Nucleus accumbens (tissue), 56 donors: ENCODE results near the gene AKR1C8.
"Not testable (repeated sequence)": the region's sequence is repeated elsewhere in the genome, so short reads cannot be mapped to it uniquely, and the experiment has no call there.

Experiments
- DNase-seq, 56 donors: peaks; one replicate each; lab custom pipeline; 2025; lab: John Stamatoyannopoulos, UW

Gene AKR1C8

DNA sequence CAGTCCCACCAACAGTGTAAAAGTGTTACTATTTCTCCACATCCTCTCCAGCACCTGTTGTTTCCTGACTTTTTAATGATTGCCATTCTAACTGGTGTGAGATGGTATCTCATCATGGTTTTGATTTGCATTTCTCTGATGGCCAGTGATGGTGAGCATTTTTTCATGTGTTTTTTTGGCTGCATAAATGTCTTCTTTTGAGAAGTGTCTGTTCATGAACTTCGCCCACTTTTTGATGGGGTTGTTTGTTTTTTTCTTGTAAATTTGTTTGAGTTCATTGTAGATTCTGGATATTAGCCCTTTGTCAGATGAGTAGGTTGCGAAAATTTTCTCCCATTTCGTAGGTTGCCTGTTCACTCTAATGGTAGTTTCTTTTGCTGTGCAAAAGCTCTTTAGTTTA, 9.4 kb downstream of the AKR1C8 start:
- not testable (repeated sequence) for DNase-seq

DNA sequence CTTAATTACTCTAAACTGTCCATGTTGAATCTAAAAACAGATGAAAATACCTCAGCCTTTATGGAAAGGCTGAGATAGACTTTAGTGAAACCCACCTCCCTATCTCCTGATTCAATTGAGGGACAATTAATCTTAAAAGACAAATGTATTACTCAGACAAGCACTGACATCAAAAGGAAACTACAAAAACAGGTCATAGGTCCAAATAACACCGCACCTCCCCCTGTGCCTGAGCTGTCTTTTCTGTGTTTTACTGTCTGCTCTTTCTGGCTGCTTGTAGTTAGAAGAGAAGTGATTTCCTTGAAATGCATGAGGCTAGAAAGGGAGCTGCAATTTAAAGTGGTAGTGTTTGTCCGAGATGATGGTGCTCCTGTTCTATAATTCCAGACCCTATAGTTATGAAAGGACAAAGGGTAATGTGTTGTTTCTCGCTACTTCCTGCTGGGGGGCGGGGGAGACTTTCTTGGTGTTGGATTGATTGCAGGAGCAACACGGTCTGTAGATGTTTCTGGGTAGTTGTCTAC, 16.0 kb downstream of the AKR1C8 start:
- DNase-seq = no peak

DNA sequence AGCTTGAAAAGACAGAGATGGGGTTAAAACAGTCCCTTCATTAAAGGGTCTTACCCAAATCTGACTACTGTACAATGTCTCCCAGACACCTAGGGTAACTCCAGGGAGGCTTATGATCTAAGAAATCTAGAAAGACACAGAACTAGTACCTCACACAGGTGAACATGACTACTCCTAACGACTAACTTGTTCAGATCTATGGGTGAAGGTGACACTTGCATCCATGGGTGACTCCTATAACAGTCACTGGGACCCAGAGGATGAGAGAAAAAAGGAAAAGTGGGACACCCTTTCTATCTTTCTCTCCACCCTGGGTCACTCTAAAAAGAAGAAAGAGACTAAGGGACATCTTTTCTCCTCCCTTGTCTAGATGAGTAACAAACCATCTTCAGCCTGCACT, 19.2 kb downstream of the AKR1C8 start:
- no peak for DNase-seq

DNA sequence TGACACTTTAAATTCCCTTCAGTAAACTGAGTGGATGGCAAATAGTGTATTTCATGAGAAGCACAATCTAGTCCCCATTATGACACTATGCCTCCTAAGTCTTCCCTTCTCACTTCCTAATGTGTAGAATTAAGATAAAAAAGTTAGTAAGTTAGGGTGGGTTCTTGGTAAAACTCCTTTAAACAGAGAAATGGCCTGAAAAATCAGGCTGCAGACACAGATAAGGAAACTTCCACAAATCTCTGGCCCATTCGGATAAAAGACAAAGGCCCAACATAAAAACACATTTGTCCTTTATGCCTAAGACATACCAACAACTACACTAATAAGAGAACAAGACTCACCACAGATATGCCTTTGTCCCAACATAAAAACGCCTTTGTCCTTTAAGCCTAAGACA, 21.5 kb downstream of the AKR1C8 start:
- DNase-seq = no peak

DNA sequence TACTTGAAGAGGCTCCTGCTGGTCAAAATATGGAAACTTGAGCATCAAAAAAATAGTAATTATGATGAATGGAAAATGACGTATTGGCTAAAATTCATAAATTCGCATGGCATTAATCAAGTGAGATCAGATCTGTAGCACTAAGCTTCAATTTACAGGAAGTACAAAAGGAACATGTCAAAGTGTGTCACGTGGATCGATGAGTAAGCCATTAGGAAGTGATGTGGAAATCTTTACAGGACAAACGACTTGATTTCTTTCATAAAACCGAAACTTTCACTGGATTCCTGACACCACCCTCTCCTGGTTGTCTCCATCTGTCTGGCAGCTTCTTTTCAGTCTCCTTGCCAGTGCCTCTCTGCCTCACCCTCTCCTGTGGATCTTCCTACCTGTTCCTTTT, 25.8 kb downstream of the AKR1C8 start:
- DNase-seq = no peak

DNA sequence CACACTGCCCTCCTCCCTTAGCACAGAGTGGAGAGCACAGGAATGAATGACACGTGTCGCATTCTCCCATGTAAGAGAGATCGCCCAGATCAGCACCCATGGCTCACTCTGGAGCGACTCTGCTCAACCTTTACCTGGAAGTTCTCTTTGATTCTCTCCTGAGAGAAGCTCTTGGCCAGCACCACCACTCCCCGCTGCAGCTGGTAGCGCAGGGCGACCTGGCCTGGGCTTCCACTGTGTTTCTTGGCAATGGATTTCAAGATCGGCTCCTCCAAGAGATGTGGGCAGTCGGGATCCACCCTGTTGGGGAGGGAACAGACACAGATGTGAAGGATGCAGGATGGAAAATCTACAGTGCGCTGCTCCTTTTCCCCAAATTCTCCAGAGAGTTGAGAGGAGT, 27.4 kb downstream of the AKR1C8 start:
- no peak for DNase-seq

DNA sequence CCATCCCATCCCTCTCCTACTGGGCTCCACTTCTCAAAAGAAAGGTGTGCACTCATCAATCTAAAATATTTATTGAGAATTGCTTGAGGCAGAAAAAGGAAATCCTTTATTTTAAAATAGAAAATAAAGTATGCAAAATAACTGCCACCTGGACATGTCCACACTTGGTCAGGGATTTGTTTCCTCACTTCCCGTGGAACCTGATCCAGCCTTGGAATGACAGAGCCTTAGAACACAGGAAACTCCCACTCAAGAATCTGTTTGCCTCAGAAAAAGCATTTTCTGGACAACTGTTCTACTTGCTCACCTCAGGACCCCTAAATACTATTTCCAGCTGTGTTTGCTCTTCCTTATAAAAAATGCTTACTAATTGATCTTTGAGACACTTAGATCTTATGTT, 29.0 kb downstream of the AKR1C8 start:
- no peak for DNase-seq

DNA sequence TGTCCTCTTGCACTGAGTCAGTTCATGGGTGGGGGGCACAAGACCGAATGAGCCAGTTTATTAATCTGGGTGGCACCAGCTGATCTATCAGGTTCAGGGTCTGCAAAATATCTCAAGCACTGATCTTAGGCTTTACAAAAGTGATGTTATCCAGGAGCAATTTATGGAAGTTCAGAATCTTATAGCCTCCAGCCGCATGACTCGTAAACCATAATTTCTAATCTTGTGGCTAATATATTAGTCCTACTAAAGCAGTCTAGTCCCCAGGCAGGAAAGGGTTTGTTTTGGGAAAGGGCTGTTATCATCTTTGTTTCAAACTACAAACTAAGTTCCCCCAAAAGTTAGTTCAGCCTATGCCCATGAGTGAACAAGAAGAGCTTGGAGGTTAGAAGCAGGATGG, 33.9 kb downstream of the AKR1C8 start:
- no peak for DNase-seq

DNA sequence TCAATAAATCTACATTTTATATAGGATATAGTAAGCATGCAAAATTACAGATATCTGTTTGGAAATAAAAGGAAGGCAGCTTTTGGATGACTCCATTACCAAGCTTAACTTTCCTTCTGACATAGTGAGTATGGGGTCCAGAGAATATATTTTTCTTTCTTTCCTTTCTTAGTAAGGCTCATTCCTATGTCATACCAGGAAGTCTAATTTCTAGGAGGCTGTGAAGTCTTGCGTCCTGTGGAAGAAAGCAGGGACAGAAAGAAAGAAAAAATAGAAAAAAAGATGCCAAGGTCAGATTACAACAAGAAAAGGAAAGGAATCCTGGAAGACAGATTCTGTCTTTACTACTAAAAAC, 36.3 kb downstream of the AKR1C8 start:
- no peak for DNase-seq

DNA sequence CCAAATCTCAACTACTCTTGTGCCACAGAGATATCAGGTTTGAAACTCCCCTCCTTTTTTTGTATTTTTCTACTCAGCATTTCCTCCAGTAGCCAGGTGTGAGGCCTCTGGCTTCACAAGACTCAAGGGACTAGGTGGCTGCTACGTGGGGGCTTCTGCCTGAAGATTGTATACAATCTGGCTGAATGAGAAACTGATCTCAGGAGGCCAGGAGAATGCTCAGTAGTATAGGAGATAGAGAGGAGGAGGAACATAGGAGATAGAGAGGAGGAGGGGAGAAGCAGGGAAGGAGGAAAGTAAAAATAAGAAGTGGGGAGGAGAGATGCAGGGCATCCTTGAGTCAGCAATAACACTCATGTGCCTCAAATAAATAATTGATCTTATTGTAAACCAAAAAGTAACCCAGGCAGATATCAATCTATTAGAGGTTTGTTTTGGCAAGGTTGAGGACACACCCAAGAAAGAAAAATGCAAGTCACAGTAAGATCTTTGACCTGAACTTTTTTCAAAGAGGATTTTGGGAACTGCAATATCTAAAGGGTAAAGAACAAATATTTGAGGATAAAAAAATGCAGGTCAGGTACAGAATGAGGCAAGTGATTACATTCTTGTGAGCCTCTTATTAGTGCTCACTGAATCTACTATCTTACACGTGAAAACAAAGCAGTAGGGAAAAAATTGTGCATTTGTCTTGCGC, 36.8 kb downstream of the AKR1C8 start:
- DNase-seq = no peak

DNA sequence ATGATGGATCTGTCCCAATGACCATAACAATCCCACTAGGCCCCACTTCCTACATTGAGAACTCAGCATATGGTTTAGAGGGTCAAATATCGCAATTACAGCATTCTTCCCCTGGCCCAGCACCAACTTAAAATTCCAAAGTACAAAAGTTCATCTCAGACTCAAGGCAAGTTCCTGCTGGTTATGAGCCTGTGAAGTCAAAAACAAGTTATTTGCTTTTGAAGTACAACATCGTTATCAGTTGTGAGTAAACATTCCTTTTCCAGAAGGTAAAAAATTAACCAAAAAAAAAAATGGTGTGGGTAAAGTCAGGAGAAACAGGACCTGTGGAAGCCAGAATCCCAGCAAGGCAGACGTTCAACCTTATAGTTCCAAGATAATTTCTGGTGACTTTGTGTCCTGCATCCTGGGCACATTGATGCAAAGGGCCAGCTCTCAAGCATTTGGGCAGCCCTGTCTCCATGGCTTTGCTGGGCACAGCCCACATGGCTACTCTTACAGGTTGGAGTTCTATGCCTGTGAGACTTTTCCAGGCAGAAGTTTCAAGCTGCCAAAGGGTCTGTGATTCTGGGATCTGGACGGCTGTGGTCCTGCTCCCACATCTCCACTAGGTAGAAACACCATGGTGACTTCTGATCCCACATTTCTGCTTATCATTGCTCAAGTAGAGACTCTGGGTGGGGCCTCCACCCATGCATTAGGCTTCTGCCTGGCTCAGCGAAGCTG, 37.5 kb downstream of the AKR1C8 start:
- no peak for DNase-seq

DNA sequence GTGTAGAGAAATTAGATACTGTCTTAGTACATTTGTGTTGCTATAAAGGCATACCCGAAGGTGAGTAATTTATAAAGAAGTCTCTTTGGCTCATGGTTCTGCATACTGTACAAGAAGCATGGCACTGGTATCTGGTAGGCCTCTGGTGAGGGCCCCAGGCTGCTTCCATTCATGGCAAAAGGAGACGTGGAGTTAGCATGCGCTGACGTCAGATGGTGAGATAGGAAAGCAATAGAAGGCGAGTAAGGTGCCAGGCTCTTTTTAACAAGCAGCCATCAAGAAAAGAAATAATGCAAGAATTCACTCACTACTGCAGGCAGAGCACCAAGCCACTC, 38.1 kb downstream of the AKR1C8 start:
- no peak for DNase-seq

DNA sequence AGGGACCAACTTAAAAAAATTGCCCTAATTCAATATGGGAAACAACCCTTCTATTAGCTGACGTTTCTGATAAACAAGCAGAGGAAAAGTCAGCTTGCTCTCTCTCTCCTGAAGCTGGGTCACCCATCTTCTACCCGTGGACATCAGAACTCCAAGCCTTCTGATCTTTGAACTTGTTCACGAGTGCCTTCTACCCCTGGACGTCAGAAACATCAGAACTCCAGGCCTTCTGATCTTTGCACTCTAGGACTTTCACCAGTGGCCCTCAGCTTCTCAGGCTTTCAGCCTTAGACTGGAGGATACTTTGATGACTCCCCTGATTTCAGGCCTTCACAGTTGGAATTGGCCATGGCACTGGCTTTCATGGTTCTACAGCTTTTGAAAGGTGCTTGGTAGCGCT, 41.8 kb downstream of the AKR1C8 start:
- DNase-seq = no peak

DNA sequence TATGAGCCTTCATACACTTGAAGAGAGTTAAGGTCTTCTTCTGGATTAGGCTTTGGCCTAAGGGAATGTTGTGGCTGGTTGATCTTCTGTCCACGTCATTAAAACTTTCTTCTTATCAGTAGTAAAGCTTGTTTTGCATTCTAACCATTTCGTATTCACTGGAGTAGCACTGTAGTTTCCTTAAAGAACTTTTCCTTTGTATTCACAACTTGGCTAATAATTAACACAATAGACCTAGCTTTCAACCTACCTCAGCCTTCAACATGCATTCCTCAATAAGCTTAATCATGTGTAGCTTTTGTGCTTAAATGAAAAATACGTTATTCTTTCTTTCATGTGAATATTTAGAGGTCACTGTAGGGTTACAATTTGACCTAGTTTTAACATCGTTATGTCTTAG, 42.8 kb downstream of the AKR1C8 start:
- no peak for DNase-seq

DNA sequence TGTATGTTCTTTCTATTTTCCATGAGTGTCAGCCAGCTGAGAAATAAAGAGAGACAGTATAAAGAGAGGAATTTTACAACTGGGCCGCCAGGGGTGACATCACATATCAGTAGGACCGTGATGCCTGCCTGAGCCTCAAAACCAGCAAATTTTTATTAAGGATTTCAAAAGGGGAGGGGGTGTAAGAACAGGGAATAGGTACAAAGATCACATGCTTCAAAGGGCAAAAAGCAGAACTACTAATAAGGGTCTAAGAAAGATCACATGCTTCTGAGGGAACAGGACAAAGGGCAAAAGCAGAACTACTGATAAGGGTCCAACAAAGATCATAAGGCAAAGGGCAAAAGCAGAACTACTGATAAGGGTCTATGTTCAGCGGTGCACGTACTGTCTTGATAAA, 47.3 kb downstream of the AKR1C8 start:
- DNase-seq = not testable (repeated sequence)

DNA sequence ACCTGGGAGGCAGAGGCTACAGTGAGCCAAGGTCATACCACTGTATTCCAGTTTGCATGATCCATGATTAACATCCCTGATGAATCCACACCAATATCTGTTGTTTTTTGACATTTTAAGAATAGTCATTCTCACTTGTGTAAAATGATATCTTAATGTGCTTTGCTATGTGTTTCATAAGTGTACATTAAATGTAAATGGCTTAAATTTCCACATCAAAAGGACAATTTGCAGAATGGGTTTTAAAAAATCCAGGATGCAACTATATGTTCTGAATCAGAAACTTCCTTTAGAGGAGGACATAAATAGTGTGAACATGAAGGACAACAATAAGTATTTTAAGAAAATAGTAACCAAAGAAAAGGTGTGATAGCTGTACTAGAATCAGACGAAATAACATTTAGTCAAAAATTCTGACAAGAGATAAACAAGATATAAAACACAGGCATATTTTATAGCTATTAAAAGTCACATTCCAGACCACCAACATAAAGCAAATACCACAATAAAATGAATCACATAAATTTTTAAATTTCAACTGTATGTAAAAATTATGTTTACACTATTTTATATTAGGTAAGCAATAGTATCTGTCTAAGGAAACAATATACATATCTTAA, 48.4 kb downstream of the AKR1C8 start:
- no peak for DNase-seq

DNA sequence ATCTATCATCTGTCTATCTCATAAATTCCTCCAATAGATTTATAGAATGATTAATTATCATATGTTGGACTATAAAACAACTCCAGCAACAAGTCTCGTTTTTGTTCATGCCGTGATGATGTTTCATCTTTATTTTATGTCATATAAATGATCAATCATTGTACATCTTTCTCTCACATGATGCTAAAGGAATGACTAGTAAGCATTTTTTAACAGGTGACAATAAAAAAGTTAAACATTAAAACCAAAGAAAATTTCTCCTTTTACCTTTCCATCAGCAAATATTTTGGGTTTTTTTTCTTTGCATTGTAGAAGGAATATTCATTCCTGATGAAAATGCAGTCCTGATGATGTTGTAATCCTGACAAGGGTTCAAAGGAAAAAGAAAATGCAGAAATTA, 49.4 kb downstream of the AKR1C8 start:
- no peak for DNase-seq

DNA sequence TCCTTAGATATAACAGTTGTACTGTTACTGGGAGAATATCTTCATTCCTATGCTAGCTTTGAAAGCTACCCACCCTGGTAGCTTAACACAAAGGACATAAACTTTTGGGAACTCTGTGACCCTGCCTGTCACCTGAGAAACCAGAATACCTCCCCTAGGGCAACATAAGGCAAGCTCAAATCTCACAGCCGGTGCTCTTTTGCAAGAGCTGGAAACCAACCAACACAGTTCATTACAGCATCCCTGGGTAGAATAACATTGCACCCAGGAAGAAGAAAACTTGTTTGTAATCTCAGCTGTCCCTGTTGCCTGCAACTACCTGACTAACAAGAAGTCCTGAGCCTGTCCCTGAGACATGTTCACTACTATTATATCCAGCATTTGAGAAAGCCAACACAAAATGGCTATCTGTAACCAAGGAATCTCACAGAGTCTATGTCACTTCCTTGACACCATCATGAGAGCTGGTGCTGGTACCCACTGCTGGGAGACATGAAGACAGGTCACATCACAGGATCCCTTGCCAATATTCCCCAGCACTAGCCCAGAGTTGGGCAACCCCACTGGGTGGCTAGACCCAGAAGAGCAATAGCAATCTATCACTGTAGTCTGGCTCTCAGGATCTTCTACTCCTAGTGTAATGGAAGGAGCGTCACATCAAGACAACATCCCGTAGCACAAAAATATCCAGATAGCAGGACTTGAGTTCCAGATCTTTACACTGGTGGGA, 59.5 kb downstream of the AKR1C8 start:
- no peak for DNase-seq

DNA sequence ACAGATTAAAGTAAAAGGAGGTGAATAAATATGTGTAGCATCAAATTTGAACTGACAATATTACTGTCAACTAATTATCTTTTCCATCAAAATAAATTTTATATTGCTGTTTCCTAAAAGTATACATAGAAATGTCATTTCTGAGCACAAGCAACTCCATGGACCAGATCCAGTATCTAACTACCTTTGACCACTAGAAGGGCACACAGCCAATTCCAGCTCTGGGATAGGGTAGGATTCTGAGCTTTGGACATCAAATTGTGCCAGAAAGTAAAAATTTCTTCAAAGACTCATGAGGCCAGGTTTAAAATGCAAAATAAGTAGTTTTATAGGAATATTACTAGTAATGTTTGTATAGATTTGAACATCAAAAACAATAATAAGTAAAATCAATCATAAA, 61.1 kb downstream of the AKR1C8 start:
- no peak for DNase-seq

DNA sequence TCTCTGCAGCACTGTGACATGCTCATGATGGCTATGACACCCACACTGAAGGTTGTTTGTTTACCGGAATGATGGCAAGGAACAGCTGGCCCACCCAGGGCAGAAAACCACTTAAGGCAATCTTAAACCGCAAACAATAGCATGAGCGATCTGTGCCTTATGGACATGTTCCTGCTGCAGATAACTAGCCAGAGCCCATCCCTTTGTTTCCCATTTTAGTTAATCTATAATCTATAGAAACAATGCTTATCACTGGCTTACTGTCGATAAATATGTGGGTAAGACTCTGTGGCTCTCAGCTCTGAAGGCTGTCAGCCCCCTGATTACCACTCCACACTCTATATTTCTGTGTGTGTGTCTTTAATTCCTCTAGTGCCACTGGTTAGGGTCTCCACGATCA, 65.0 kb downstream of the AKR1C8 start:
- not testable (repeated sequence) for DNase-seq

DNA sequence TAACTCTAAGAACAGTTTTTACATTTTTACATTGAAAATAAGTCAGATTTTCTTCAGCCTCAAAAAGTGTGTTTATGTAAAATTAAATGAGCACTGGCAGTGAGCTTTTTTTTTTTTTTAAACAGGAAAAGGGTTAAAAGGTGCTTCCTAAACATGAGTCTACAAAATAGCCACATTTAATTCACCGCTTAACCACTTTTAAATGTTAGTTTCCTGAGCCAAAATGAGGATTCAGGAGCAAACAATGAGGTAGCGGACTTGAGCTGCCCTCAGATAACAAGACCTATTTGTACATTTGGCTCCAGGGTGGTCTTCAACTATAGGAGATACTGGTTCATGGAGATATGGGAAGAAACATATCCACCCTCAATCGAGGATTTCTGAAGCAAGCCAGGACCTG, 67.9 kb downstream of the AKR1C8 start:
- DNase-seq = no peak
